Measurements from ENCODE around the gene GBF1.
"Not testable (repeated sequence)": the region's sequence is repeated elsewhere in the genome, so short reads cannot be mapped to it uniquely, and the experiment has no call there.

The GBF1 gene, protein sequence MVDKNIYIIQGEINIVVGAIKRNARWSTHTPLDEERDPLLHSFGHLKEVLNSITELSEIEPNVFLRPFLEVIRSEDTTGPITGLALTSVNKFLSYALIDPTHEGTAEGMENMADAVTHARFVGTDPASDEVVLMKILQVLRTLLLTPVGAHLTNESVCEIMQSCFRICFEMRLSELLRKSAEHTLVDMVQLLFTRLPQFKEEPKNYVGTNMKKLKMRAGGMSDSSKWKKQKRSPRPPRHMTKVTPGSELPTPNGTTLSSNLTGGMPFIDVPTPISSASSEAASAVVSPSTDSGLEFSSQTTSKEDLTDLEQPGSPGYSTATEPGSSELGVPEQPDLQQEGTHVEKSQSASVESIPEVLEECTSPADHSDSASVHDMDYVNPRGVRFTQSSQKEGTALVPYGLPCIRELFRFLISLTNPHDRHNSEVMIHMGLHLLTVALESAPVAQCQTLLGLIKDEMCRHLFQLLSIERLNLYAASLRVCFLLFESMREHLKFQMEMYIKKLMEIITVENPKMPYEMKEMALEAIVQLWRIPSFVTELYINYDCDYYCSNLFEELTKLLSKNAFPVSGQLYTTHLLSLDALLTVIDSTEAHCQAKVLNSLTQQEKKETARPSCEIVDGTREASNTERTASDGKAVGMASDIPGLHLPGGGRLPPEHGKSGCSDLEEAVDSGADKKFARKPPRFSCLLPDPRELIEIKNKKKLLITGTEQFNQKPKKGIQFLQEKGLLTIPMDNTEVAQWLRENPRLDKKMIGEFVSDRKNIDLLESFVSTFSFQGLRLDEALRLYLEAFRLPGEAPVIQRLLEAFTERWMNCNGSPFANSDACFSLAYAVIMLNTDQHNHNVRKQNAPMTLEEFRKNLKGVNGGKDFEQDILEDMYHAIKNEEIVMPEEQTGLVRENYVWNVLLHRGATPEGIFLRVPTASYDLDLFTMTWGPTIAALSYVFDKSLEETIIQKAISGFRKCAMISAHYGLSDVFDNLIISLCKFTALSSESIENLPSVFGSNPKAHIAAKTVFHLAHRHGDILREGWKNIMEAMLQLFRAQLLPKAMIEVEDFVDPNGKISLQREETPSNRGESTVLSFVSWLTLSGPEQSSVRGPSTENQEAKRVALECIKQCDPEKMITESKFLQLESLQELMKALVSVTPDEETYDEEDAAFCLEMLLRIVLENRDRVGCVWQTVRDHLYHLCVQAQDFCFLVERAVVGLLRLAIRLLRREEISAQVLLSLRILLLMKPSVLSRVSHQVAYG (N-terminal part only)

GRCh38 chr10:102245082-102245931, at the start of gene GBF1:
TSS of gene GBF1 (plus strand) at chr10:102245532. CDS start at chr10:102258939, 13,407 bp downstream.
- peak; percentile 90 for DNase-seq (ENCODE audit: low read depth)

GRCh38 chr10:102196893-102197292, 48.4 kb upstream of the GBF1 start:
- no peak for DNase-seq (ENCODE audit: low read depth)

DNA sequence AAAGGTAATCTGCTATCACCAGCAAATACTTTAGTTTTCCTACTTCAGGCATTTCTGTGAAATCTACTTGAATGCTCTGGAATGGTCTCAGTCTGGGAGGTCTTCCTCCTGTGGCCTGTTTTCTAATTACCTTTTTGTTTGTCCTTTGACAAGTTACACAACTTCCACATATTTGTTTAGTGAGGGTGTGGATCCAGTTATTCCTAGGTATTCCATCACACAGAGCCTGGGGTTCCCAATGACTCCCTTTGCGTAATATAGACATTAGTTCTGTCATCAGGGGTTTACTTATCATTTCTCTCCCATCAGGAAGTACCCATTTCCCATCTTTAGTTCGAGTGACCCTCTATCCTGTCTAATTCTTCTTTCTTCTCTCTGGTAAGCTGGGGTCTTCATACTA, 47.3 kb upstream of the GBF1 start:
- no peak for DNase-seq (ENCODE audit: low read depth)

DNA sequence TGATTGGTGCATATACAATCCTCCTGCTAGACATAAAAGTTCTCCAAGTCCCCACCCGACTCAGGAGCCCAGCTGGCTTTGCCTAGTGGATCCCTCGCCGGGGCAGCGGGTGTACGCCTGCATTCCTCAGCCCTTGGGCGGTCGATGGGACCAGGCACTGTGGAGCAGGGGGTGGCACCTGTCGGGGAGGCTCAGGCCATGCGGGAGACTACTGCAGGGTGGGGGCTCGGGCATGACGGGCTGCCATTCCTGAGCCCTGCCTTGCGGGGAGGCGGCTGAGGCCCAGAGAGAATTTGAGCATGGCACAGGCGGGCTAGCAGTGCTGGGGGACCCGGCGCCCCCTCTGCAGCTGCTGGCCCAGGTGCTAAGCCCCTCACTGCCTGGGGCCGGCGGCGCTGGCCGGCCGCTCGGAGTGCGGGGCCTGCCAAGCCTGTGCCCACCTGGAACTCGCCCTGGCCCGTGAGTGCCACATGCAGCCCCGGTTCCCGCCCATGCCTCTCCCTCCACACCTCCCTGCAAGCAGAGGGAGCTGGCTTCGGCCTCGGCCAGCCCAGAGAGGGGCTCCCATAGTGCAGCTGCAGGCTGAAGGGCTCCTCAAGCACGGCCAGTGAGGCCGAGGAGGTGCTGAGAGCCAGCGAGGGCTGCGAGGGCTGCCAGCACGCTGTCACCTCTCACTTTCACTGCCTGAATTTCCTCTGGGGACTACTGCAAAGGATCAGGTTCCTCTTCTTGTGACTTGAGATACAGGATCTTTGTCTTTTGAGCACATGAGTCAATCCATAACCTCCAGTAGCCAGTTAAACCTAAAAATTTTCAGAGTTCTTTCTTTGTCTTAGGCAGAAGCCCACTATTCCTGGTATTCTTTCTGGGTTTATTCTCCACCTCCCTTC, 44.3 kb upstream of the GBF1 start:
- DNase-seq (ENCODE audit: low read depth): no peak

GRCh38 chr10:102202386-102202785, 42.9 kb upstream of the GBF1 start:
- DNase-seq (ENCODE audit: low read depth): no peak

DNA sequence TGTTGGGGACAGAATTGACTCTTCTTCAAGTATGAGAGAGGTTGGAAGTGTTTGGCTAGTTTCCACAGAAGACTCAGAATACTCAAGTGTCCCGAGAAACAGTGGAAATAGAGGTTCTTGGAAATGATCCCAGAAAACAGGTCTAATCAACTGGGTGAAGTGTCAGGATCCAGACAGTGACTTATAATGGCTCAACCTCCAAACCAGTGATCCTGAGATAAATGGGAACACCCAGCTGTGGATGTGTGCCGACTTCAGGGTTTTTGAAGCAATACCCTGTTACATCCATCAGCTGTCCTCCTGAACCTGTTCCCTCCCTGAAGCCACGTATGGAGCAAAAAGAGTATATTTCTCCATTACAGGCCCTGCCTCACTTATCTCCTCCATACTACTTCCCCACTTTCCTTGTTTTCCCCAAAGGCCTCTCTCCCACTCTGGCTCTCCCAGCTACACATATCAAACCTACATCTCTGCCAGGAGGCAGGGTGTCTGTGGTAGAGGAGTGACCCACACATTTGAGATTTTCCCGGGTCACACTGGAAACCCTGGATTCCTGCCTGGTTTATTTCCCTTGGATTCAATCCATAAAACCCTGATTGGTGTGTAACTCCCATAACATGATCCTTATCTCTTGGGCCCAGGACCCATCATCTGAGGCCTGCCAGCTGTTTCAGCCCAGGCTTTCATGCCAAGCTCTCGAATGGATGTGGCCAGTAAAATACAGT, 36.9 kb upstream of the GBF1 start:
- DNase-seq (ENCODE audit: low read depth): no peak

DNA sequence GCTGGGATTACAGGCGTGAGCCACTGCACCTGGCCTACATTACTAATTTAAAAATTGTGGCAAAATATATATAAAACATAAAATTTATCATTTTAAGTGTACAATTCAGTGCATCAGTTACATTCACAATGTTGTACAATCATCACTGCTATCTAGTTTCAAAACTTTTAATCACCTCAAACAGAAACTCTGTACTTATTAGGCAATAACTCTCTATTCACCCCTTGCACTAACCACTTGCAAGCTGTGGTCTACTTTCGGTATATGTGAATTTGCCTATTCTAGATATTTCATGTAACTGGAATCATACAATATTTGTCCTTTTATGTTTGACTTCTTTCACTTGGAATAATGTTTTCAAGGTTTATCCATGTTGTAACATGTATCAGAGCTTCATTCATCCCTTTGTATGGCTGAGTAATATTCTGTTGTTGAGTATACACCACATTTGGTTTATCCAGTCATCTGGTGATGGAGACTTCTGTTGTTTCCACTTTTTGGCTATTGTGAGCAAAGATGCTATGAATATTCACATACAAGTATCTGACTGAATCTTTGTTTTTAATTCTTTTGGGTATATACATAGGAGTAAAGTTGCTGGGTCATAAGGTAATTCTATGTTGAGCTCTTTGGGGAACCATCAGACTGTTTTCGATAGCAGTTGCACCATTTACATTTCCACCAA, 33.6 kb upstream of the GBF1 start:
- no peak for DNase-seq (ENCODE audit: low read depth)

DNA sequence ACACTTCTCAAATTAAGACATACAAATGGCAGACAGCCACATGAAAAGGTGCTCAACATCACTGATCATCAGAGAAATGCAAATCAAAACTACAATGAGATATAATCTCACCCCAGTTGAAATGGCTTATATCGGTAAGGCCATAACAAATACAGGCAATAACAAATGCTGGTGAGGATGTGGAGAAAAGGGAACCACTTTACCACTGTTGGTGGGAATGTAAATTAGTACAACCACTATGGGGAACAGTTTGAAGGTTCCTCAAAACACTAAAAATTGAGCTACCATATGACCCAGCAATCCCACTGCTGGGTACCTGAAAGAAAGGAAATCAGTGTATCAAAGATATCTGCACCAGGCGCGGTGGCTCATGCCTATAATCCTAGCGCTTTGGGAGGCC, 31.7 kb upstream of the GBF1 start:
- not testable (repeated sequence) for DNase-seq (ENCODE audit: low read depth)

DNA sequence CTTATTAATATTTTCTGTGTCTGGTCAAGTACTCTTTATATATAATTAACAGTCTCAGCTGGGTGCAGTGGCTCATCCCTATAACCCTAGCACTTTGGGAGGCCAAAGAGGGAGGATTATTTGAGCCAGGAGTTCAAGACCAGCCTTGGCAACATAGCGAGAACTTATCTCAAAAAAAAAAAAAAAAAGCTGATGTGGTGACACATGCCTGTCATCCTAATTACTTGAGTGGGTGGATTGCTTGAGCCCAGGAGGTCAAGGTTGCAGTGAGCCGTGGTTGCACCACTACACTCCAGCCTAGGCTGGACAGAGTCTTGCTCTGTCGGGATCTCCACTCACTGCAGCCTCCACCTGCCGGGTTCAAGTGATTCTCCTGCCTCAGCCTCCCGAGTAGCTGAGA, 26.0 kb upstream of the GBF1 start:
- DNase-seq (ENCODE audit: low read depth): no peak

- no peak for DNase-seq (ENCODE audit: low read depth)
Observed at GRCh38 chr10:102220612-102221011, 24.7 kb upstream of the GBF1 start.

DNA sequence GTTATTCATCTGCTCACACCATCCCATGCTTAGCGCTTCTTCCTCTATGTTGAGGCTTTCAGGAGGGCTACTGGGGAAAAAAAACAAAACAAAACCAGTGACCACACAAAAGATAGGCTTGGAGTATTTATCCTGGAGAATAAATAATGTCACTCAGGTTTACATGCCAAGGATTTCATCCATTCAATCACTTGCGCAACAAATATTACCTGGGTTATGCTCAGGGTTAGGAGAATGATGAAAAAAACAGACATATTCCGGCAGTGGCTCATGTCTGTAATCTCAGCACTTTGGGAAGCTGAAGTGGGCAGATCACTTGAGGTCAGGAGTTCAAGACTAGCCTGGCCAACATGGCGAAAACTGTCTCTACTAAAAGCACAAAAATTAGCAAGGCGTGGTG, 22.5 kb upstream of the GBF1 start:
- no peak for DNase-seq (ENCODE audit: low read depth)

DNA sequence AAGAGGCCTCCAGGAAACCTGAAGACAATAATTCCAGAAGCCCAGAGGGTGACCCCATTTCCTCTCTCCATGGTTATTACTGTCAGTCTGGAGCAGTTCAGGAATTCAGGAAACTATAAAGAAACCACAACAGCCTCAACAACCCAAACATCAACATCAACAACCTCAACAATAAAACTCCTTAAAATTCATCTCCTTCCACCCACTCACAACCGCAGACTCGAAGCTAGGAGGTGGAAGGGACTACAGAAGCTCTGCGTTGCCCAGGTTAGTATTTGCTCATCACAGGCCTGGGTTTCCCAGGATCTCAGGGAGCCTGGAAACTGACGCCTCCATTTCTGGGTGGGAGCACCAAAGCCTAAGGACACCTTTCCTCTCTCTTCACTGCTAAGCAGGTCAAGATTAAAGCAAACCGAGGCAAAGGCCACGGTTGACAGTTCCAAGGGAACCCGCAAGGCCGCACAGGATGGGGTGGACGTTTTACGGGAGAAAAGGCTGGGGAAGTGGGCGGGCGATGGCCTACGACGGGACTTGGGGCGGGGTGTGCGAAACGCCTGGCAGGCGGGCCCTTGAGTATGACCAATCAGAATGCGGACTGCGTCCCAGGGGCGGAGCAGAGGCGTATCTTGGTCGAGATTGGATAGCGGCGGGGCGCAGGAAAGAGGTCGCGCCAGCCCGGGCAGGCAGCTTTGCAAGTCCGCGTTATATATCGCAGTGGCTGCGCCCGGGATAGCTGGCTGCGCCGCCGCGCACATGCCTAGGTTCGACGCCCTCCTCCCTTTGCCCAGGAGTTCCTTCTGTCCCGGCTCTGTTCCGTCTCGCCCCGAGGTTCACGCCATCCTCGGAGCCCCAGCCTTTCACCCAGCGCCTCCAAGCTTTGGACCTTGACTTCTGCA, 19.4 kb upstream of the GBF1 start, which contains the start of gene ELOVL3:
TSS of gene ELOVL3 (plus strand) at position 654 of the 896 bp plus-strand sequence. CDS start 250 bp downstream, outside the sequence.
- peak; percentile 62 for DNase-seq (ENCODE audit: low read depth)

DNA sequence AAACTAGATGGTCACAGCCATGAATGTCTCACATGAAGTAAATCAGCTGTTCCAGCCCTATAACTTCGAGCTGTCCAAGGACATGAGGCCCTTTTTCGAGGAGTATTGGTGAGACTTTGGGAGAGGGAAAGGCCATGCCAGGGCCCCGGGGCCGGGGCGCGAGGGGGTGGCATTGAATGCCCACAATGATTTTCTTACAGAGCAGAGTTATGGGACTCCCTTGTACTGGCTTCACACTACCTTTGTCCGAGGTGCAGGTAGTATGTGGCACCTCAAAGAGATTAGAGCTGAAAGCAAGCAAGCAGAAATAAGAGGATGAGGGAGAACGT, 18.8 kb upstream of the GBF1 start:
- no peak for DNase-seq (ENCODE audit: low read depth)

GRCh38 chr10:102227050-102227449, 18.3 kb upstream of the GBF1 start:
- no peak for DNase-seq (ENCODE audit: low read depth)

- DNase-seq (ENCODE audit: low read depth): peak; percentile 33
Observed at GRCh38 chr10:102229810-102230263, 15.5 kb upstream of the GBF1 start.

DNA sequence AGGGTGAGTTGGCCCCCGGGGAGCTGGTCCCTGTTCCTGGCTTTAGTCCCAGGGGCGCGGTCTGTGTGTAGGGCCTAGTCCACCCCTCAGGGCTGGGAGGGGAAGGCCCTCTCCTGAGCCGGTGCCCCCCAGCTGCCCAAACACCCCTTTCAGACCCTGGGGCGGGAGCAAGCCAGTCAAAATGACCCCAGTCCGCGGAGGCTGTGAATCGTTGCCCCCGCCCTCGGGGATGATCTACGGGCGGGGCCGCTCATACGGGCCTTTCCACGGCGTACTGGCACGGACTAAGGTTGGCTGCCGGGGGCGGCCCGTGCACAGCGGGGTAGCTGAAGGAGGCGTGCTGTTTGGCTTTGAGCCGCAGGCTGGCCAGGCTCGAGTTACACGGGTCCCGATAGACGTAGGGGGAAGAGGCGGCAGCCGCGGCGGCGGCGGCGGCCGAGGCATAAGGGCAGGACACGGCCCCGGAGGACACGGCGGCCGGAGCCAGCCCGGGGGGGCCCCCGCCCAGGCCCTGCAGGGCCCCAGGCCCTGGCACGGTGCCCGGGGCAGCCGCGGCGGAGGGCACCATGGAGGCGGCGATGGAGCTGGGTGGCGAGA, 15.0 kb upstream of the GBF1 start:
- no peak for DNase-seq (ENCODE audit: low read depth)

DNA sequence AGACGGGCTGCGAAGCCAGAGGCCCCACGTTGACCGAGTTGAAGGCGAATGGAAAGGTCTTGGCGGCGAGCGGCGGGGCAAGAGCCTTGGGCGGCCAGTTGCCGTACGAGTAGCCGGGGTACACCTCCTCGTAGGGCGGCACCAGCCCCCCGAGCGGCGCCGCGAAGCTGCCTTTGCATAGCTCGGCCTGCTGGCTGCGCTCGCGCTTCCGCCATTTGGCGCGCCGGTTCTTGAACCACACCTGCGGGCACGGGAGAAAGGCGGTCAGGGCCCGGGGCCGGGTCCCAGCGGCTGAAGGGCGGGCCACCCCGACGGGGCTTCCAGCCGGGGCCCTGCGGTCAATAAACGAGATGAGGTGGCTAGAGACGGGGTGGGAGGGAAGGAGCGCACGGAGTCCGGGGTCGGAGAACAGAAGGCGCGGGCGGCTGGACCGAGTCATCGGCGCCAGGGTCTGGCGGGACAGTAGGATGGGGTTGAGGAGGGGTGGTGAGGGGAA, 14.4 kb upstream of the GBF1 start:
- no peak for DNase-seq (ENCODE audit: low read depth)
